G401 (cell line): Measurements from ENCODE around the gene RBM20. TPM values are rescaled to one million over a fixed set of nuclear protein-coding genes. Genes with fewer than 3 reads are reported as not detected.

ENCODE experiments used
- total RNA-seq: library from RNA; depleted of rRNA; stranded (reverse); fragments of >200 nt; shearing (Covaris generic); gene quantifications from 2 replicates; pipeline ENCODE4 v1.2.3, GENCODE V29; 2014; rRNA removed

RBM20 gene
- total RNA-seq, 1 experiment from 2014 or later: 2.7 TPM

Other genes with a start within 250 kb of the RBM20 start
- gene DUSP5, start 146.4 kb upstream of the RBM20 start, total RNA-seq: 1.2 and 1.6 TPM in 2 replicates
- gene SMC3, start 76.6 kb upstream of the RBM20 start, total RNA-seq: 38.5 and 57.7 TPM in 2 replicates
- 10.8 and 43.0 TPM in 2 replicates for gene PDCD4, start 227.6 kb downstream of the RBM20 start, total RNA-seq